Tibial artery (tissue), 4 donors: ENCODE results near the gene MGAT5.

Source experiments
- DNase-seq, 2 donors: peaks; one replicate each; pipeline ENCODE4 v3.0.0-alpha.2; 2019
- H3K27ac ChIP-seq, 2 donors: fragments of 200-600 bp; sonication (generic) in 1 of 2; 1 replicate in 1 of 2; 2 replicates in 1 of 2; pipeline ENCODE4 v1.5.1; 2018 to 2019; ENCODE audit warnings: mild to moderate bottlenecking in 1 of 2
- H3K27me3 ChIP-seq, 2 donors: fragments of 200-600 bp; sonication (generic) in 1 of 2; one replicate each; pipeline versions ENCODE4 v1.5.1 to v1.6.0; 2016 to 2019
- H3K36me3 ChIP-seq, 3 donors: fragments of 200-600 bp; sonication (generic) in 2 of 3; one replicate each; pipeline ENCODE4 v1.5.1; 2016 to 2019; ENCODE audit warnings: mild to moderate bottlenecking in 2 of 3
- H3K4me1 ChIP-seq, 4 donors: fragments of 200-600 bp; sonication (generic) in 2 of 4; 1 replicate in 3 of 4; 2 replicates in 1 of 4; pipeline ENCODE4 v1.5.1; 2016 to 2019
- H3K4me3 ChIP-seq, 2 donors: fragments of 200-600 bp; sonication (generic) in 1 of 2; 1 replicate in 1 of 2; 2 replicates in 1 of 2; pipeline ENCODE4 v1.5.1; 2018 to 2019; ENCODE audit warnings: mild to moderate bottlenecking in 2 of 2
- H3K9me3 ChIP-seq, 3 donors: fragments of 200-600 bp; sonication (generic) in 1 of 3; one replicate each; pipeline ENCODE4 v1.5.1; 2016 to 2019
- CTCF ChIP-seq, 2 experiments: fragments of 200-600 bp in 1 of 2; fragments of 450-650 bp in 1 of 2; IDR thresholded peaks; one replicate each; pipeline ENCODE4 v1.5.1; 2017 to 2019; ENCODE audit warnings: antibody characterized with exemption in 2 of 2, mild to moderate bottlenecking in 1 of 2, moderate library complexity in 1 of 2
- intact Hi-C: fragments of 100-400 bp; cut with DNase I; formaldehyde crosslinking; loops from one replicate; pipeline ENCODE4 v1.15.0; 2023; ENCODE audit warnings: low total_unique reads

The MGAT5 gene

GRCh38 chr2:134231301-134231964 lies 22.4 kb upstream of the MGAT5 start:
- Histone ChIP-seq H3K27ac (no peak overlapping the region), H3K36me3 (no peaks in the 10 kb centered on the region), H3K4me3 (no peak overlapping the region), H3K27me3 (no peaks in the 10 kb centered on the region), H3K4me1 (peaks cover 0 to 21% (median 3%) of the 10 kb centered on the region in 4 donors), H3K9me3 (peaks cover 0 to 10% (median 0%) of the 10 kb centered on the region in 3 donors)
- no peak for DNase-seq
- TF ChIP-seq CTCF (IDR thresholded peaks at IDR 0.05) = no peak
- intact Hi-C loops = no loop called here

DNA sequence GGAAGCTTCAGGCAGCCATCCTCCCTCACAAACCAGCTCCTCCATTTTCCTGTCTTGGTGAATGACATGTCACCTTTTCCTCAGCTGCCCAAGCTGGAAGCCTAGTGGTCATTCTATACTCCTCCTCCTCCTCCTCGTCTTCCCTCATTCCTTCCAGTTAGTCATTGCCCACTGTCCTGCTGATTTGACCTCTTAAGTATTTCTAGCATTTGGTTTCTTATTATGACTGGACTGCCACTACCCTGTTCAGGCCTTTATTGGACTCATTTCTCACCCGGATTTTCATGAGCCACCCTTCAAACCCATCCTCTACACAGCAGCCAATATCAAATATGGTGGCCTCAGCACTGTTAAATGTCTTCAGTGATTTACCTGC lies 21.9 kb upstream of the MGAT5 start:
- Histone ChIP-seq H3K36me3 (no peaks in the 10 kb centered on the region), H3K27ac (no peak overlapping the region), H3K9me3 (peaks cover 0 to 10% (median 0%) of the 10 kb centered on the region in 3 donors), H3K4me1 (peaks cover 0 to 21% (median 3%) of the 10 kb centered on the region in 4 donors), H3K4me3 (no peak overlapping the region), H3K27me3 (no peaks in the 10 kb centered on the region)
- no peak for TF ChIP-seq CTCF (IDR thresholded peaks at IDR 0.05)
- intact Hi-C loops = no loop called here
- DNase-seq = no peak

DNA sequence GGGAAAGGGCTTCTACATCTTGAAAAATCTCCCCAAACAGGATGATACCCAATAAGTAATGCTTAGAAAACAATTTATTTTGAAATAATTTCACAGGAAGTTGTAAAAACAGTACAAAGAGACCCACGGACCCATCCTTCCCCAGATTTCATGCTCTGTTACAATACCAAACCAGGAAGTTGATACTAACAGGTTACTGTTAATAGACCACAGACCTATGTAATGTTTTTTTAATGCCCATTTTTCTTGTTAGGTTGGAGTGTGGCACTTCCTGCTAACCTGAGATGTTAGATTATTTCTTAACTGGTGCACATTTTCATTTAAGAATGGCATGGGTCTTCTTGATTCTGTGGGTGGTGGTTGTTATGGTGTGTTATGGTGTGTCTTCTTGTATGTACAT lies 21.4 kb upstream of the MGAT5 start:
- TF ChIP-seq CTCF (IDR thresholded peaks at IDR 0.05) = no peak
- no peak for DNase-seq
- Histone ChIP-seq H3K36me3 (no peaks in the 10 kb centered on the region), H3K9me3 (peaks cover 0 to 10% (median 0%) of the 10 kb centered on the region in 3 donors), H3K27me3 (no peaks in the 10 kb centered on the region), H3K4me1 (peaks cover 0 to 21% (median 3%) of the 10 kb centered on the region in 4 donors), H3K27ac (no peak overlapping the region), H3K4me3 (no peak overlapping the region)
- intact Hi-C loops = no loop called here

GRCh38 chr2:134232868-134233727 lies 20.8 kb upstream of the MGAT5 start:
- peaks cover 0 to 6% (median 0%) of the 10 kb centered on the region in 3 donors for H3K9me3 ChIP-seq
- no peak overlapping the region for H3K4me3 ChIP-seq
- no peaks in the 10 kb centered on the region for H3K27me3 ChIP-seq
- H3K4me1 ChIP-seq = peaks cover 0 to 21% (median 3%) of the 10 kb centered on the region in 4 donors
- no peak overlapping the region for H3K27ac ChIP-seq
- no peak for DNase-seq
- intact Hi-C loops = no loop called here
- no peak for TF ChIP-seq CTCF (IDR thresholded peaks at IDR 0.05)
- H3K36me3 ChIP-seq = no peaks in the 10 kb centered on the region

DNA sequence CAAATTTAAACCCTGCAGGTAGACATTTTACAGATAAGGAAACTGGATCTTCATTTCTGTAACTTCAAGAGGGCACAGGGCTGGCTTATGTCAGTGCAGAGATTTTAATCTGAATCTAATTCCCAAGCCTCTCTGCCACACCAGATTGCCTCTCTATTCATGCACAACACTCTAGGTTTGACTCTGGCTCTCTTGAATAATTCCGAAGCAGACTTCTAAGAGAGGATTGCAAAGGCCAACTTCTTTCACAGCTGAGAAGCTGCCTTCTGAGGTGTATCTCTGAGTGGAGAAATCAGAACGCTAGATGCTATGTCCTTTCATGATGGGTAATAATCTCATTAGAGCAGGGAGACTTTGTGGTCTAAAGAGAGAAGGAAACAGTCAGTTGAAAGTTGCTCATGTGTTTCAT lies 20.1 kb upstream of the MGAT5 start:
- H3K4me1 ChIP-seq = peaks cover 0 to 21% (median 3%) of the 10 kb centered on the region in 4 donors
- intact Hi-C loops = no loop called here

More for the DNA sequence above, 20.1 kb upstream of the MGAT5 start:
- H3K9me3 ChIP-seq = no peaks in the 10 kb centered on the region
- no peak overlapping the region for H3K4me3 ChIP-seq
- H3K36me3 ChIP-seq = no peaks in the 10 kb centered on the region
- no peak overlapping the region for H3K27ac ChIP-seq
- no peaks in the 10 kb centered on the region for H3K27me3 ChIP-seq
- no peak for TF ChIP-seq CTCF (IDR thresholded peaks at IDR 0.05)
- no peak for DNase-seq
